Adrenal gland (tissue), 12 donors: ENCODE measurements around the gene HABP2. TPM values are rescaled to one million over a fixed set of nuclear protein-coding genes. Genes with fewer than 3 reads are reported as not detected.

Experiments
- DNase-seq, 7 donors: peaks; one replicate each; pipeline ENCODE4 v3.0.0-alpha.2; 2019 to 2020
- H3K27ac ChIP-seq, 5 donors: fragments of 200-600 bp; sonication (generic) in 4 of 5; 1 replicate in 3 of 5; 2 replicates in 2 of 5; pipeline versions ENCODE4 v1.5.1 to v1.8.0; 2016 to 2020; ENCODE audit warnings: mild to moderate bottlenecking in 1 of 5
- H3K27me3 ChIP-seq: fragments of 200-600 bp; 2 replicates; pipeline ENCODE4 v1.8.0; 2021
- H3K36me3 ChIP-seq, 2 donors: fragments of 200-600 bp; replicated peaks in 1 of 2; 1 replicate in 1 of 2; 2 replicates in 1 of 2; pipeline versions ENCODE4 v1.5.1 to v1.8.0; 2018 to 2022
- H3K4me1 ChIP-seq, 2 donors: fragments of 200-600 bp; replicated peaks in 1 of 2; 1 replicate in 1 of 2; 2 replicates in 1 of 2; pipeline versions ENCODE4 v1.5.1 to v1.8.0; 2018 to 2021
- H3K4me3 ChIP-seq, 4 donors: fragments of 200-600 bp; sonication (generic) in 3 of 4; one replicate each; pipeline ENCODE4 v1.5.1; 2016 to 2018
- H3K9me3 ChIP-seq, 3 donors: fragments of 200-600 bp; sonication (generic) in 1 of 3; replicated peaks in 1 of 3; 1 replicate in 2 of 3; 2 replicates in 1 of 3; pipeline versions ENCODE4 v1.5.1 to v1.8.0; 2016 to 2021
- CTCF ChIP-seq, 6 experiments: fragments of 450-650 bp in 4 of 6; fragments of 200-600 bp in 2 of 6; sonication (generic) in 1 of 6; IDR thresholded peaks; 1 replicate in 5 of 6; 2 replicates in 1 of 6; pipeline versions ENCODE4 v1.5.1 to v1.8.0; 2016 to 2021; ENCODE audit warnings: antibody characterized with exemption in 6 of 6, mild to moderate bottlenecking in 2 of 6, moderate library complexity in 1 of 6
- POLR2A ChIP-seq, 2 donors: fragments of 450-650 bp; IDR thresholded peaks; one replicate each; pipeline ENCODE4 v1.6.1; 2017; ENCODE audit warnings: antibody characterized with exemption in 2 of 2, mild to moderate bottlenecking in 2 of 2, moderate library complexity in 1 of 2
- WGBS, 4 donors: extraction: QIAGEN DNeasy Blood & Tissue Kit in 2 of 4; methylation state at CpG; one replicate each; pipeline versions ENCODE4 v1.1.5 to v1.1.7; 2013 to 2017; 5-methylcytosine and 5-hydroxymethylcytosine counted together
- intact Hi-C, 2 donors: fragments of 100-400 bp; cut with DNase I; formaldehyde crosslinking; loops; one replicate each; pipeline versions ENCODE4 v1.14.1 to v1.15.0; 2022 to 2023
- polyA plus RNA-seq, 3 donors: library from polyadenylated mRNA; stranded (reverse); fragments of 200-250 nt in 2 of 3; fragments of 350-450 nt in 1 of 3; fragmentation: Illumina TruSeq in 1 of 3; extraction: RNeasy Lipid Tissue Mini Kit (QIAGEN cat#74804) in 1 of 3; gene quantifications; one replicate each; pipeline ENCODE4 v1.2.3, GENCODE V29; 2013 to 2014
- total RNA-seq, 9 donors: library from RNA; depleted of rRNA in 4 of 9; stranded (reverse); fragments of >200 nt in 4 of 9; fragments of 120-200 nt in 1 of 9; fragmentation: NEBNext Ultra II Directional in 1 of 9; extraction: Animal tissue kit (Norgen Biotek cat#: 25700) in 1 of 9; gene quantifications; one replicate each; pipeline versions ENCODE4 v1.1.0 to v1.2.4, GENCODE V29; 2013 to 2023
- donor health status: healthy with polysubstance abuse.
- donor health status: Bipolar disorder and iron deficiency.
- donor health status: DM: yes; HTN: yes; CAD: no.
- donor health status: DM: no; HTN: no; CAD: no.
- donor health status: DM: no; HTN: no; CAD: no.
- donor health status: DM: yes; HTN: yes; CAD: no.

The HABP2 gene
- total and polyA plus RNA-seq, 12 donors, result 0.11 to 0.29 (median 0.13) TPM; not detected in 9

DNA sequence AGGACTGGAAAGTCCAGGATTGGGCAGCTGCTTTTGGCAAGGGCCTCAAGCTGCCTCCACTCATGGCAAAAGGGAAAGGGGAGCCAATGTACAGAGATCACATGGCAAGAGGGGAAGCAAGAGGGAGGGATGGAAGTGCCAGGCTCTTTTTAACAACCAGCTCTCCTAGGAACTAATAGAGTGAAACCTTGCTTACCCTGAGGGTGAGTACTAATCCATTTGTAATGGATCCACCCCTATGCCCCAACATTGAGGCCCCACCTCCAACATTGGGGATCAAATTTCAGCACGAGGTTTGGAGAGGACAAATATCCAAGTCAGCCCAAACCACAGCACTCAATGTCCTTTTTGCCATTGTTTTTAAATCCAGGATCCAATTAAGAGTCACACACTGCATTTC, 12.5 kb downstream of the HABP2 start:
- intact Hi-C loops, result loop anchor here in 1 of 2 donors (10.0 kb wide), 1 partner anchor 111 kb away; no protein-coding TSS in a partner anchor
- no peaks in the 10 kb centered on the region for H3K9me3 ChIP-seq
- no peak for TF ChIP-seq POLR2A (IDR thresholded peaks at IDR 0.05)
- no peak for TF ChIP-seq CTCF (IDR thresholded peaks at IDR 0.05)
- no peaks in the 10 kb centered on the region for H3K4me1 ChIP-seq
- no peaks in the 10 kb centered on the region for H3K27me3 ChIP-seq
- no peak for DNase-seq
- WGBS, 4 donors, result 0 to 20% (median 7%) methylated on average over 1 of the region's 1 CpG
- no peak overlapping the region for H3K27ac ChIP-seq
- no peaks in the 10 kb centered on the region for H3K36me3 ChIP-seq
- no peak overlapping the region for H3K4me3 ChIP-seq

DNA sequence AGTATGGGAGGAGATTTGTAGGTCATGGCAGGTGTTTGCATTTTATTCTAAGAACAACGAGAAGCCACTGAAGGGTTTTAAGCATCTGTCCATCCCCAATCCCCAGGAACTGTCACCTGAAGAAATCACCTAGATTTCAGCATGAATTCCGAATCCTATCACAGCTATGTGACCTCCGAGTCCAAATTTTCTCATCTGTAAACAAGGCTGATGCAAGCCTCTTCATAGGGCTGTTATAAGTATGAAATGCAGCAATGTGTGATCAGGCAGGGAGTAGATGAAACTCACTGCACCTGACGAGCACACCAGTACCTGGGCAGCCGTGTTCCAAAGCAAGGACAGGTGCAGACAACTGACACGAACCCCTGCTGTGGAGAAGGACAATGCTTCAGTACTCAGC, 14.0 kb downstream of the HABP2 start:
- no peaks in the 10 kb centered on the region for H3K36me3 ChIP-seq
- H3K9me3 ChIP-seq, result no peaks in the 10 kb centered on the region
- no peak for DNase-seq
- intact Hi-C loops, result loop anchor here in 1 of 2 donors (10.0 kb wide), 1 partner anchor 112 kb away; no protein-coding TSS in a partner anchor
- H3K27ac ChIP-seq, result no peak overlapping the region
- no peaks in the 10 kb centered on the region for H3K4me1 ChIP-seq
- H3K4me3 ChIP-seq, result no peak overlapping the region
- no peaks in the 10 kb centered on the region for H3K27me3 ChIP-seq
- no peak for TF ChIP-seq POLR2A (IDR thresholded peaks at IDR 0.05)
- TF ChIP-seq CTCF (IDR thresholded peaks at IDR 0.05), result no peak
- 52 to 73% (median 64%) methylated on average over 6 of the region's 6 CpGs for WGBS, 4 donors

DNA sequence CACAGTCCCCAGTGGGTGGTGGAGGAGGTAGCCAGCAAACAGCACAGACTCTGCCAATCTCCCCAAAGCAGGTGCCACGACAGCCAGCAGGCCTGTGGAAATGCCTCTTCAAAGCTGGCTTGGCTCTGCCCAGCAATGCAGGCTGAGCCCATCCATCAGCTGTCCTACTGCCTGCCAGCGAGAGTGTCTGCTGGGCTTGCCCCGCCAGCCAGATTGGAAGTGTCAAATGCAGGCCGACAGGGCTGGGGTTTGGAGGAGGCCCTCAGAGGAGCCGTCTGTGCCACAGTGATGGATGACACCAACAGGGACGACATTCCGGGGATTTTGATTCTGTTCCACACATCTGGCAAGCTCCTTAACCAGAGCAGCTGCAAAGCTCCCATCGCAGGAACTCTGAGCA, 16.7 kb downstream of the HABP2 start:
- WGBS, 4 donors, result 39 to 64% (median 52%) methylated on average over 6 to 8 of the region's 8 CpGs
- Histone ChIP-seq H3K4me3 (no peak overlapping the region), H3K36me3 (no peaks in the 10 kb centered on the region), H3K4me1 (no peaks in the 10 kb centered on the region), H3K27me3 (no peaks in the 10 kb centered on the region), H3K9me3 (no peaks in the 10 kb centered on the region), H3K27ac (no peak overlapping the region)
- DNase-seq, result no peak
- intact Hi-C loops, result loop anchor here in 1 of 2 donors (10.0 kb wide), 1 partner anchor 115 kb away; no protein-coding TSS in a partner anchor
- no peak for TF ChIP-seq CTCF (IDR thresholded peaks at IDR 0.05)

DNA sequence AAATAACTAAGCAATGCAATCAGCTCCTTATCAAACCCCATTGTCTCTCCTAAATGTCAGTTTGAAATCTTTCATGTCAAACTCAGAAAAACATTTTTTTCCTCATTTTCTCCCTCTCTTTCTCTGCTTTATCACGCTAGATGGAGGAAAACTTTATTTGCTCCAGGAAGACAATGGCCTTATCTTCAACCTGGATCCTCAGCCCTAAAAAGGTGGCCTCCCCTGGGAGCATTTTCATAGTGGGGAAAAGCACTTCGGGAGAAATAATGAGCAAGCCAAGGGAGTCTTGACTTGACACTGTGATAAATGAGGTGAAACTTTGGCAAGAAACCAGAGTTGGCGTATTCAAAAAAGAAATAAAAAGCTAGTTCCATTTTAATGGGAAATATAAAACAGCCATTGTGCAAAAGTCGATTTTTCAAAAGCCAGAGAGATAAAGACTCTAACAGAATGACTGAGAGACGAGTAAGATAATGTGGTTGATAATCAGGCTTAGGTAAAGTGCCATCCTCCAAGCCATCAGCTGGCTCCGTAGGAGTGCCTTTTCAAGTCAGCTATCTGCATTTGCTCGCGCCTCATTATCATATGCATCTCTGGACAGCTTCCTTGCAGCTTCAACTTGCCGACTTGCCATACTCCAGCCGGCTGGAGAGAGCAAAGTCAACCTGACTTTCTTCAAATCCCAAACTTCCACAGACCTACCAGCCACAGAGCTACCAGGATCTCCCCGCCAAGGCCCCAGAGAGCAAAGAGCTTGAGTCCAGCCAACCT, 19.9 kb downstream of the HABP2 start:
- H3K36me3 ChIP-seq, result no peaks in the 10 kb centered on the region
- intact Hi-C loops, result no loop called here
- H3K9me3 ChIP-seq, result no peaks in the 10 kb centered on the region
- no peaks in the 10 kb centered on the region for H3K27me3 ChIP-seq
- whole genome bisulfite sequencing, 4 donors, result 42 to 48% (median 45%) methylated on average over 11 of the region's 11 CpGs
- TF ChIP-seq POLR2A (IDR thresholded peaks at IDR 0.05), result no peak
- TF ChIP-seq CTCF (IDR thresholded peaks at IDR 0.05), result no peak
- DNase-seq, result no peak
- no peaks in the 10 kb centered on the region for H3K4me1 ChIP-seq
- H3K27ac ChIP-seq, result no peak overlapping the region
- no peak overlapping the region for H3K4me3 ChIP-seq
